B cell (primary cell): ENCODE results near the gene MPND. TPM values are rescaled to one million over a fixed set of nuclear protein-coding genes. Genes with fewer than 3 reads are reported as not detected.

Experiments used
- ATAC-seq: fragments of 200-7000 bp; cut with Tn5 transposase; one replicate; pipeline ENCODE4 v1.10.0; 2021; ENCODE audit warnings: low read depth, mild to moderate bottlenecking, moderate number of reproducible peaks, moderate library complexity
- CTCF ChIA-PET: fragments of 350-600 bp; sonication (Branson Sonifier 250); formaldehyde crosslinking; loops from one replicate; lab custom pipeline; 2021; ENCODE audit warnings: antibody characterized with exemption, inconsistent platforms; lab: Charles Lee
- POLR2A ChIA-PET: fragments of 350-600 bp; sonication (Branson Sonifier 250); formaldehyde crosslinking; loops from one replicate; lab custom pipeline; 2021; ENCODE audit warnings: antibody characterized with exemption; lab: Charles Lee
- DNase-seq: peaks from one replicate; pipeline ENCODE4 v3.0.0; 2013
- H2AFZ ChIP-seq: 2 replicates; pipeline ENCODE4 v1.6.1; 2012; ENCODE audit warnings: mild to moderate bottlenecking, low read depth, low read length; ENCODE audit not compliant: insufficient read depth, poor library complexity, severe bottlenecking
- H3K27ac ChIP-seq, 2 donors: 1 replicate in 1 of 2; 2 replicates in 1 of 2; pipeline ENCODE4 v1.5.1; 2012 to 2013; ENCODE audit warnings: low read length in 2 of 2, mild to moderate bottlenecking in 2 of 2, moderate library complexity in 1 of 2
- H3K27me3 ChIP-seq, 4 experiments: fragments of 200-600 bp in 1 of 4; sonication (generic) in 1 of 4; replicated peaks in 1 of 4; 1 replicate in 2 of 4; 2 replicates in 2 of 4; pipeline versions ENCODE4 v1.6.1 to v1.7.0; 2013 to 2016; ENCODE audit warnings: low read length in 3 of 4, mild to moderate bottlenecking in 2 of 4, mixed read lengths in 1 of 4, moderate library complexity in 1 of 4; ENCODE audit not compliant: insufficient read depth in 4 of 4, control insufficient read depth in 3 of 4; ENCODE audit errors: control extremely low read depth in 1 of 4
- H3K36me3 ChIP-seq, 2 experiments: replicated peaks in 1 of 2; 1 replicate in 1 of 2; 2 replicates in 1 of 2; pipeline versions ENCODE4 v1.6.1 to v1.7.1; 2013; ENCODE audit warnings: low read length in 1 of 2; ENCODE audit not compliant: insufficient read depth in 2 of 2, control insufficient read depth in 1 of 2; ENCODE audit errors: control extremely low read depth in 1 of 2, extremely low read depth in 1 of 2
- H3K4me1 ChIP-seq, 2 donors: fragments of 200-600 bp in 1 of 2; sonication (generic) in 1 of 2; 1 replicate in 1 of 2; 2 replicates in 1 of 2; pipeline versions ENCODE4 v1.5.1 to v1.6.1; 2013 to 2017; ENCODE audit warnings: low read length in 2 of 2; ENCODE audit not compliant: control insufficient read depth in 2 of 2, insufficient read depth in 2 of 2
- H3K4me2 ChIP-seq: replicated peaks from 2 replicates; pipeline ENCODE3; 2012; ENCODE audit warnings: mild to moderate bottlenecking, low read depth, low read length; ENCODE audit not compliant: poor library complexity, severe bottlenecking
- H3K4me3 ChIP-seq, 5 experiments: fragments of 200-600 bp in 1 of 5; sonication (generic) in 1 of 5; 1 replicate in 3 of 5; 2 replicates in 2 of 5; pipeline versions ENCODE4 v1.5.1 to v1.7.0; 2011 to 2016; ENCODE audit warnings: low read length in 4 of 5, mild to moderate bottlenecking in 4 of 5, low read depth in 2 of 5, control low read depth in 1 of 5, moderate library complexity in 1 of 5; ENCODE audit not compliant: insufficient read depth in 1 of 5; ENCODE audit errors: control extremely low read depth in 1 of 5, extremely low read depth in 1 of 5
- H3K79me2 ChIP-seq: fragments of 200-600 bp; sonication (generic); one replicate; pipeline ENCODE4 v1.6.0; 2016; ENCODE audit warnings: low read length; ENCODE audit not compliant: control insufficient read depth, insufficient read depth
- H3K9ac ChIP-seq: fragments of 200-600 bp; sonication (generic); 2 replicates; pipeline ENCODE4 v1.6.1; 2017; ENCODE audit warnings: mild to moderate bottlenecking, low read length, moderate library complexity
- H3K9me3 ChIP-seq, 3 donors: one replicate each; pipeline versions ENCODE4 v1.6.1 to v1.7.1; 2013; ENCODE audit warnings: low read length in 2 of 3; ENCODE audit not compliant: control insufficient read depth in 2 of 3, insufficient read depth in 1 of 3; ENCODE audit errors: control extremely low read depth in 1 of 3
- H4K20me1 ChIP-seq: 2 replicates; pipeline ENCODE4 v1.6.0; 2012; ENCODE audit warnings: mild to moderate bottlenecking, low read length; ENCODE audit not compliant: insufficient read depth, control insufficient read depth, poor library complexity, severe bottlenecking
- H3K27ac Mint-ChIP-seq: one replicate; pipeline ENCODE4 v1.8.0; 2021; ENCODE audit warnings: mixed read lengths
- H3K27me3 Mint-ChIP-seq: one replicate; pipeline ENCODE4 v1.8.0; 2021; ENCODE audit warnings: mixed read lengths
- H3K4me1 Mint-ChIP-seq: one replicate; pipeline ENCODE4 v1.8.0; 2021; ENCODE audit warnings: mixed read lengths
- H3K4me3 Mint-ChIP-seq: one replicate; pipeline ENCODE4 v1.8.0; 2021; ENCODE audit warnings: mixed read lengths
- H3K9me3 Mint-ChIP-seq: one replicate; pipeline ENCODE4 v1.8.0; 2022; ENCODE audit warnings: mixed read lengths; ENCODE audit not compliant: insufficient read depth
- CTCF ChIP-seq: fragments of 200-600 bp; IDR thresholded peaks from one replicate; pipeline ENCODE4 v1.8.0; 2022; ENCODE audit warnings: antibody characterized with exemption, mild to moderate bottlenecking
- EZH2 ChIP-seq: IDR thresholded peaks from 2 replicates; pipeline ENCODE4 v1.6.1; 2012; ENCODE audit warnings: borderline replicate concordance, low read depth, mild to moderate bottlenecking, moderate library complexity, low read length; ENCODE audit not compliant: insufficient read depth, poor library complexity, severe bottlenecking
- whole genome bisulfite sequencing: methylation state at CpG from one replicate; pipeline ENCODE4 v1.1.5; 2013; ENCODE audit warnings: missing lambda C conversion rate; ENCODE audit not compliant: insufficient coverage; 5-methylcytosine and 5-hydroxymethylcytosine counted together
- intact Hi-C: fragments of 100-400 bp; cut with micrococcal nuclease; formaldehyde crosslinking; loops from one replicate; pipeline ENCODE4 v1.10.0; 2022
- polyA plus RNA-seq: library from polyadenylated mRNA; depleted of rRNA; stranded (reverse); fragments of >200 nt; gene quantifications from 2 replicates; pipeline ENCODE4 v1.2.3, GENCODE V29; 2012
- total RNA-seq, 2 donors: library from RNA; stranded (reverse); fragments of 120-200 nt in 1 of 2; gene quantifications; 1 replicate in 1 of 2; 2 replicates in 1 of 2; pipeline versions ENCODE4 v1.2.3 to v1.2.4, GENCODE V29; 2013 to 2022

The MPND gene
- total and polyA plus RNA-seq, 2 donors (not counting 1 experiment from before 2014, with no cell fraction given): 14.5 to 25.6 TPM

DNA sequence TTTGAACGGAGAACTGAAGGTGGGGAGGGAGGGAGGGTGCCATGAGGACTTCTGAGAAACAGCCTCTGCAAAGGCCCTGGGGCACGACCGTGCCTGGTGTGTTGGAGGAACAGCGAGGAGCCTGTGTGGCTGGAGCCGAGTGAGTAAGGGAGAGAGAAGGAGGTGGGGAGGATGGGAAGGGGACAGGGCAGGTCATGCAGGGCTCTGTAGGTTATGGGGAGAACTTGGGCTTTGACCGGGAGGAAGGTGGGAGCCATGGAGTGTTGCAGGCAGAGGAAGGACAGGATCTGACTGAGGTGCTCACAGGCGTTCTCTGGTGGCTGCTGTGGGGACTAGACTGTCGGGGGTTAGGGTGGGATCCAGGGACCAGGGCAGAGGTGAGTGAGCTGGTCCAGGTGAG, 6.7 kb downstream of the MPND start:
- WGBS: 90% methylated on average over 8 of the region's 8 CpGs

GRCh38 chr19:4350726-4351125, 7.4 kb downstream of the MPND start:
- H3K27ac ChIP-seq: no peak overlapping the region
- no peak for ATAC-seq
- POLR2A ChIA-PET: no interaction called here

More for the DNA sequence above, 6.7 kb downstream of the MPND start:
- H3K4me2 ChIP-seq: no peak overlapping the region
- Mint-ChIP-seq H3K27ac (no peak overlapping the region), H3K27me3 (no peaks in the 10 kb centered on the region), H3K4me3 (no peak overlapping the region), H3K9me3 (no peaks in the 10 kb centered on the region), H3K4me1 (peaks cover 5% of the 10 kb centered on the region)
- ChIA-PET POLR2A (no interaction called here), CTCF (no interaction called here)
- H3K9me3 ChIP-seq: no peaks in the 10 kb centered on the region
- no peaks in the 10 kb centered on the region for H3K79me2 ChIP-seq
- TF ChIP-seq CTCF (no peak), EZH2 (no peak)
- no peak overlapping the region for H3K27ac ChIP-seq
- ATAC-seq (no peak), DNase-seq (no peak)
- no peak overlapping the region for H2AFZ ChIP-seq
- H3K36me3 ChIP-seq: peaks cover 2 to 9% of the 10 kb centered on the region in 2 experiments
- no peaks in the 10 kb centered on the region for H3K27me3 ChIP-seq
- peaks cover 0 to 5% of the 10 kb centered on the region in 2 donors for H3K4me1 ChIP-seq
- no peaks in the 10 kb centered on the region for H4K20me1 ChIP-seq
- intact Hi-C loops: no loop called here
- no peak overlapping the region for H3K9ac ChIP-seq
- H3K4me3 ChIP-seq: no peak overlapping the region

More at GRCh38 chr19:4350726-4351125, 7.4 kb downstream of the MPND start:
- WGBS: 99% methylated on average over 9 of the region's 9 CpGs
- Histone ChIP-seq H4K20me1 (no peaks in the 10 kb centered on the region), H3K36me3 (peaks cover 2 to 6% of the 10 kb centered on the region in 2 experiments), H2AFZ (no peak overlapping the region), H3K4me2 (no peak overlapping the region), H3K9ac (no peak overlapping the region), H3K9me3 (no peaks in the 10 kb centered on the region), H3K79me2 (no peaks in the 10 kb centered on the region), H3K27me3 (no peaks in the 10 kb centered on the region), H3K4me3 (no peak overlapping the region), H3K4me1 (peaks cover 0 to 5% of the 10 kb centered on the region in 2 donors)
- H3K27me3 Mint-ChIP-seq: no peaks in the 10 kb centered on the region
- no peak for DNase-seq
- H3K4me3 Mint-ChIP-seq: no peak overlapping the region
- CTCF ChIA-PET: no interaction called here
- no peak overlapping the region for H3K27ac Mint-ChIP-seq
- intact Hi-C loops: no loop called here
- peaks cover 2% of the 10 kb centered on the region for H3K4me1 Mint-ChIP-seq
- no peaks in the 10 kb centered on the region for H3K9me3 Mint-ChIP-seq
- no peak for TF ChIP-seq EZH2
- no peak for TF ChIP-seq CTCF
